Astrocyte of the spinal cord (primary cell): ENCODE data around the gene NKAIN4.

Experiments used
- DNase-seq: peaks from one replicate; pipeline ENCODE4 v3.0.0; 2011; ENCODE audit warnings: low read depth, low spot score
- H3K4me3 ChIP-seq: 2 replicates; pipeline ENCODE4 v1.5.1; 2011; ENCODE audit warnings: low read depth, mild to moderate bottlenecking, low read length, moderate library complexity
- CTCF ChIP-seq: IDR thresholded peaks from 2 replicates; pipeline ENCODE4 v1.5.1; 2012; ENCODE audit warnings: low read depth, mild to moderate bottlenecking, low read length, inconsistent platforms
- in situ Hi-C: cut with HindIII; loops from 2 replicates; pipeline ENCODE4 v1.10.0; 2017; ENCODE audit warnings: low sequenced_read_pairs

Gene NKAIN4

GRCh38 chr20:63254232-63254605, at the start of gene NKAIN4:
NKAIN4 (minus strand) TSS chr20:63254463; CDS start chr20:63254450, 13 bp downstream.
- in situ Hi-C loops = no loop called here
- H3K4me3 ChIP-seq = no peak within 1 kb of the TSS

GRCh38 chr20:63303095-63303666, 48.9 kb upstream of the NKAIN4 start:
- H3K4me3 ChIP-seq = no peak overlapping the region
- in situ Hi-C loops = no loop called here
- DNase-seq = no peak
- TF ChIP-seq CTCF = no peak

More at GRCh38 chr20:63254232-63254605, at the start of gene NKAIN4:
- TF ChIP-seq CTCF = no peak
- DNase-seq = no peak

GRCh38 chr20:63301671-63302070, 47.4 kb upstream of the NKAIN4 start:
- no peak for TF ChIP-seq CTCF
- in situ Hi-C loops = no loop called here

GRCh38 chr20:63298731-63299312, 44.6 kb upstream of the NKAIN4 start:
- in situ Hi-C loops = no loop called here
- H3K4me3 ChIP-seq = no peak overlapping the region
- no peak for DNase-seq
- TF ChIP-seq CTCF = no peak

More at GRCh38 chr20:63301671-63302070, 47.4 kb upstream of the NKAIN4 start:
- no peak for DNase-seq
- H3K4me3 ChIP-seq = no peak overlapping the region

GRCh38 chr20:63297796-63298572, 43.7 kb upstream of the NKAIN4 start:
- no peak for DNase-seq
- in situ Hi-C loops = no loop called here
- H3K4me3 ChIP-seq = no peak overlapping the region
- no peak for TF ChIP-seq CTCF

GRCh38 chr20:63297371-63297781, 43.1 kb upstream of the NKAIN4 start:
- no peak for TF ChIP-seq CTCF
- no peak for DNase-seq
- in situ Hi-C loops = no loop called here
- no peak overlapping the region for H3K4me3 ChIP-seq
